ENCODE results near the gene TSC2. TPM values are rescaled to one million over a fixed set of nuclear protein-coding genes. Genes with fewer than 3 reads are reported as not detected.
"Not testable (repeated sequence)": the region's sequence is repeated elsewhere in the genome, so short reads cannot be mapped to it uniquely, and the experiment has no call there.

TSC2 gene
- total and polyA plus RNA-seq, 10 donors, result 20.7 to 185 (median 93.8) TPM

DNA sequence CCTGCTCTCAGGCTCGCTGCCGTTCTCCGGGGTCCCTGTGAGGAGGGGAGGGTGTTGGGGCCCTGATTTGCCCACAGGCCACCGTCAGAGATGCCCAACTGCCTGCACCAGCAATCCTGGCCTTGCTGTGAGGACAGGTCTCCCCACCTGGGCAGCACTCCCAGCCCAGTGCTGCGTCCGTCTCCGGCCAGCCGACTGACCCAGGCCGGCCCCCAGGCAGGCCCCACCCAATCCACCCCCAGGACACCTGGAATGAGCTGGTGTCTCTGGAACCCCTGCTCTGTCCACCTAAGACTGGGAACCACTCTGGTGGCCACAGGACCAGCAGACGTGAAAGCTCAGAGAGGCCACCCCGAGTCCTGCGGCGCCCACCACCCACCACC is 67.8 kb downstream of the TSC2 start:
- H3K27me3 ChIP-seq (replicated peaks in 1 of 7), result no peaks in the 10 kb centered on the region
- peaks cover 0 to 24% (median 8%) of the 10 kb centered on the region in 6 donors for H3K4me1 ChIP-seq
- no peak for DNase-seq
- intact Hi-C loops (cut with DNase I; ENCODE audit: low total_unique reads), result no loop called here
- H3K27ac ChIP-seq, result peak overlapping the region in 1 of 8 donors; percentile 7
- no peak overlapping the region for H3K4me3 ChIP-seq
- peaks cover 0 to 67% (median 28%) of the 10 kb centered on the region in 6 donors for H3K36me3 ChIP-seq
- TF ChIP-seq POLR2AphosphoS5 (IDR thresholded peaks at IDR 0.05) (no peak), POLR2A (IDR thresholded peaks at IDR 0.05) (no peak)
- TF ChIP-seq, protein P1, sequence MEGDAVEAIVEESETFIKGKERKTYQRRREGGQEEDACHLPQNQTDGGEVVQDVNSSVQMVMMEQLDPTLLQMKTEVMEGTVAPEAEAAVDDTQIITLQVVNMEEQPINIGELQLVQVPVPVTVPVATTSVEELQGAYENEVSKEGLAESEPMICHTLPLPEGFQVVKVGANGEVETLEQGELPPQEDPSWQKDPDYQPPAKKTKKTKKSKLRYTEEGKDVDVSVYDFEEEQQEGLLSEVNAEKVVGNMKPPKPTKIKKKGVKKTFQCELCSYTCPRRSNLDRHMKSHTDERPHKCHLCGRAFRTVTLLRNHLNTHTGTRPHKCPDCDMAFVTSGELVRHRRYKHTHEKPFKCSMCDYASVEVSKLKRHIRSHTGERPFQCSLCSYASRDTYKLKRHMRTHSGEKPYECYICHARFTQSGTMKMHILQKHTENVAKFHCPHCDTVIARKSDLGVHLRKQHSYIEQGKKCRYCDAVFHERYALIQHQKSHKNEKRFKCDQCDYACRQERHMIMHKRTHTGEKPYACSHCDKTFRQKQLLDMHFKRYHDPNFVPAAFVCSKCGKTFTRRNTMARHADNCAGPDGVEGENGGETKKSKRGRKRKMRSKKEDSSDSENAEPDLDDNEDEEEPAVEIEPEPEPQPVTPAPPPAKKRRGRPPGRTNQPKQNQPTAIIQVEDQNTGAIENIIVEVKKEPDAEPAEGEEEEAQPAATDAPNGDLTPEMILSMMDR (IDR thresholded peaks at IDR 0.05 in 8 of 11, conservative IDR thresholded peaks at IDR 0.05 in 3 of 11), result no peak
- no peaks in the 10 kb centered on the region for H3K9me3 ChIP-seq
- 50 to 92% (median 86%) methylated on average over 1 to 13 of the region's 13 CpGs for WGBS, 5 donors

DNA sequence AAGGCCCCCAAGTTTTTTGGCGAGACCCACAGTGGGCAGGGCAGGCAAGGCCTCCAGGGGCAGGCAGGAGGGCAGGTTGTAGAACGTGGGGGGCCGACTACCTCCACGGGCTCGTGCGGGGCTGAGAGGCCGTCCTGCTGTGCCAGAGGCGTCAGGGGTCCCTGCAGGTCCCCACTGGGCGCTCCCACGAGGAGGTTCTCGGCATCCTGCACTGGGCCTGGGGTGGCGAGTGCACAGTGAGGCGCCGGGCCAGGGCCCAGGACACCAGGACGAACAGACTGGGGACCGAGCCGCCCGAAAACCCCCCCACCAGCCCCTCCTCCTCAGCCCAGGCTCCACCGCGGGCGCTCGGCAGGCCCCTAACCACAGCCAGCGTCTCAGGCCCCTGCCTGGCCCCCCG is 68.6 kb downstream of the TSC2 start:
- H3K27me3 ChIP-seq (replicated peaks in 1 of 7); H3K4me3 ChIP-seq; H3K27ac ChIP-seq; DNase-seq; H3K9me3 ChIP-seq; intact Hi-C loops (cut with DNase I; ENCODE audit: low total_unique reads): not testable (repeated sequence)
- Histone ChIP-seq H3K4me1 (peaks cover 0 to 30% (median 11%) of the 10 kb centered on the region in 6 donors), H3K36me3 (peaks cover 0 to 58% (median 20%) of the 10 kb centered on the region in 6 donors)
- 73 to 98% (median 92%) methylated on average over 3 to 22 of the region's 24 CpGs for WGBS, 5 donors

DNA sequence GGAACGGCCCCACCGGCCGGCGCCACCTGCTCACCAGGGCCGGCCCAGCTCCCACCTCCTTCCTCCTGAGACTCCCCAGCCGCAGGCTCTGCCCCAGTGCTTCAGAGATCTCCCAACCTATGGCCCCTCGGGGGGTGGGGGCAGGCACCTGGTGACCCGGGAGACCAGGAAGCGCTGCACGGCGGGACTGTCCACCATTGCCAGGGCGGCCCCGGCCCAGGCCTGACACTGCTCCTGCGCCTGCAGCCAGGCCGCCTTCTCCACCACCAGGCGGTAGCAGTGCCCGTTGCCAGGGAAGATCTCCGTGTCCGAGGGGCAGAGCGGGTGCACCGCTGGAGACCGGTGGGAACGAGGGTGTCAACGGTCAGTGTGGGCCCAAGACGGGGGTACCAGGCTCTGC is 69.6 kb downstream of the TSC2 start:
- peaks cover 0 to 36% (median 15%) of the 10 kb centered on the region in 6 donors for H3K4me1 ChIP-seq
- intact Hi-C loops (cut with DNase I; ENCODE audit: low total_unique reads); H3K4me3 ChIP-seq; DNase-seq; H3K9me3 ChIP-seq; H3K27me3 ChIP-seq (replicated peaks in 1 of 7); H3K27ac ChIP-seq: not testable (repeated sequence)
- 94 to 100% (median 97%) methylated on average over 1 to 25 of the region's 25 CpGs for WGBS, 5 donors
- H3K36me3 ChIP-seq, result peaks cover 0 to 49% (median 12%) of the 10 kb centered on the region in 6 donors

DNA sequence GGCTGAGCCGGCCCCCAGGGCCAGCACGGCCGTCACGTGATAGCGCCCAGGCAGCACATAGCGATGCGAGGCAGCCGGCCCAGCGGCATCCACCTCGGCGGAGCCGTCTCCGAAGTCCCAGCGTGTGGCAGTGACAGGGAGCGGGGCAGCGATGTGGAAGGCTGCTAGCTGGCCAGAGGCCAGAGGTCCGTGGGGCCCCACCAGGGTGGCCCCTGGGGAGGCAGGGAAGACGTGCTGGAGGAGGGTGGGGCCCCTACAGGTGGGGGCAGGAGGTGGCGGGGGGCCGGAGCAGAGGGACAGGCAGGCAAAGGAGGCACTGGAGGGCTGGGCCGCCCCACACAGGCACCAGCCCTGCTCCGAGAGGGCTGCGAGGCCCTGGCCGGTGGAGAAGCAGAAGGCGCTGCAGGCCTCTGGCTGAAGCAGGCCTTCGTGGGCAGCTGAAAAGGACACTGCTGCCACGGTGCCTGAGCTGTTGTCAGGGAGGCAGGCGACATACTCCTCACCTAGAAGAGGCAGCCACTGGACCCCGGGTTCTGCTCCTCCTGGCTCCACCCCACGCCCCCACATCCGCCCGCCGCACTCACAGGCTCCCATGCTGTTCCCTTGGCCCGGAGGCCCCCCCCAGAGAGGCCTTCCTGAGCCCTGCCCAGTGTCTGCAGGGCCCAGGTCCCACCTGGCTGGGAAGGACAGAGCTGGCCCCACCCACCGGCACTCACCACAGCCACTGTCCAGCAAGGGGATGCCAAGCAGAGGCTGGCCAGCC is 70.4 kb downstream of the TSC2 start:
- H3K27me3 ChIP-seq (replicated peaks in 1 of 7); H3K4me3 ChIP-seq; DNase-seq; intact Hi-C loops (cut with DNase I; ENCODE audit: low total_unique reads); H3K27ac ChIP-seq; H3K9me3 ChIP-seq: not testable (repeated sequence)
- Histone ChIP-seq H3K4me1 (peaks cover 0 to 44% (median 18%) of the 10 kb centered on the region in 6 donors), H3K36me3 (peaks cover 0 to 42% (median 10%) of the 10 kb centered on the region in 6 donors)
- 86 to 93% (median 87%) methylated on average over 18 to 32 of the region's 35 CpGs; no CpG with 5 or more reads in 1 of the 5 donors for WGBS, 5 donors

DNA sequence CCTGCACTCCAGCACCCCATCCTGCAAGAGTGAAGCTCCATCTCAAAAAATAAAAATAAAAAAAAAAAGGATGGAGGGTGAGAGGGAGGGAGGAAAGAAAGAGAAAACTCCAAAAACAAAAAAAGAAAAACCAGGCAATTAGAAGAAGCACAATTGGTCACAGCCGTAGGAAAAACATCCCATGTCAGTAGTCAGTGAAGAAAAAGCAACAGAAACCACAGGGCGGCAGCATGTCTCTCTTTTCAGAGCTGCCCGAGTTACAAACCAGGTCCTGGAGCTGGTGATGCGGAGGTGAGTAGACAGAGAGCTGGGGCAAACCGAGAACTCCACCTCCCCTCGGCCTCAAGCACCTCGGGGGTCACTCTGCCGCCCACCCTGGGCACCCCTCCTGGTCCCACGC is 73.5 kb downstream of the TSC2 start:
- H3K4me3 ChIP-seq; intact Hi-C loops (cut with DNase I; ENCODE audit: low total_unique reads); DNase-seq; H3K9me3 ChIP-seq; H3K27me3 ChIP-seq (replicated peaks in 1 of 7): not testable (repeated sequence)
- Histone ChIP-seq H3K4me1 (peaks cover 6 to 63% (median 39%) of the 10 kb centered on the region in 6 donors), H3K27ac (peak overlapping the region in 1 of 8 donors; percentile 16), H3K36me3 (peaks cover 0 to 13% (median 0%) of the 10 kb centered on the region in 6 donors)
- WGBS, 5 donors, result 30 to 59% (median 54%) methylated on average over 5 to 9 of the region's 9 CpGs
- TF ChIP-seq, protein P1 (IDR thresholded peaks at IDR 0.05 in 8 of 11, conservative IDR thresholded peaks at IDR 0.05 in 3 of 11), result peak in 4 of 11 experiments; percentile 24 to 36 (median 30)

Data from spleen (tissue), 11 donors.